A549 (cell line): Measurements from ENCODE around the gene IGF2BP3. TPM values are rescaled to one million over a fixed set of nuclear protein-coding genes. Genes with fewer than 3 reads are reported as not detected.

ENCODE experiments used
- ATAC-seq, 2 experiments: fragments of 200-7000 bp in 1 of 2; fragments of >200 bp in 1 of 2; cut with Nextera tagmentation in 1 of 2; cut with Tn5 transposase in 1 of 2; 3 replicates each; pipeline versions ENCODE4 v1.8.0 to v1.9.1; 2018 to 2020; ENCODE audit warnings: mild to moderate bottlenecking in 1 of 2, moderate library complexity in 1 of 2
- CTCF ChIA-PET: fragments of 300-600 bp; sonication (Branson Sonifier 250); formaldehyde crosslinking; extraction: SDS; loops from one replicate; lab custom pipeline; 2021; ENCODE audit warnings: antibody characterized with exemption, inconsistent platforms; lab: Yijun Ruan, JAX
- POLR2A ChIA-PET: fragments of 350-600 bp; formaldehyde crosslinking; extraction: SDS; loops from one replicate; lab custom pipeline; 2021; ENCODE audit warnings: antibody characterized with exemption, inconsistent platforms; lab: Yijun Ruan, JAX
- DNase-seq, 2 experiments: peaks; one replicate each; pipeline versions ENCODE4 v3.0.0 to v3.0.0-alpha.2; 2011 to 2016; ENCODE audit warnings: low read depth in 1 of 2, low spot score in 1 of 2
- FAIRE-seq: peaks from 2 replicates; lab custom pipeline; 2011; peaks lifted over from hg19 to GRCh38; lab: Jason Lieb, UNC
- H3K27ac ChIP-seq, 2 experiments: fragments of >200 bp; sonication (Bioruptor Twin); formaldehyde crosslinking; 3 replicates each; pipeline ENCODE4 v1.5.1; 2016 to 2017
- H3K4me1 ChIP-seq: fragments of >200 bp; sonication (Bioruptor Twin); formaldehyde crosslinking; 3 replicates; pipeline ENCODE4 v1.6.1; 2016
- H3K4me2 ChIP-seq: fragments of >200 bp; sonication (Bioruptor Twin); formaldehyde crosslinking; 3 replicates; pipeline ENCODE4 v1.6.1; 2016
- H3K4me3 ChIP-seq: fragments of >200 bp; sonication (Bioruptor Twin); formaldehyde crosslinking; 3 replicates; pipeline ENCODE4 v1.5.1; 2016
- H3K9me3 ChIP-seq: fragments of >200 bp; sonication (Bioruptor Twin); formaldehyde crosslinking; 3 replicates; pipeline ENCODE4 v1.6.1; 2016
- ATOH8 ChIP-seq: fragments of 250-450 bp; sonication (Bioruptor Pico); IDR thresholded peaks from 2 replicates; pipeline ENCODE4 v1.5.0; 2020; ENCODE audit warnings: low read depth, mild to moderate bottlenecking, moderate library complexity
- CEBPB ChIP-seq, 2 experiments: fragments of >200 bp in 1 of 2; sonication (Bioruptor Twin) in 1 of 2; formaldehyde crosslinking in 1 of 2; IDR thresholded peaks; 2 replicates each; pipeline ENCODE4 v1.6.1; 2012 to 2016
- CTCF ChIP-seq: fragments of >200 bp; sonication (Bioruptor Twin); formaldehyde crosslinking; IDR thresholded peaks from 3 replicates; pipeline ENCODE4 v1.5.1; 2016
- E2F6 ChIP-seq: IDR thresholded peaks from 2 replicates; pipeline ENCODE4 v1.6.1; 2012; ENCODE audit warnings: low read depth, borderline replicate concordance
- EHF ChIP-seq: fragments of 250-450 bp; sonication (Bioruptor Pico); IDR thresholded peaks from 2 replicates; pipeline ENCODE4 v1.5.0; 2020; ENCODE audit warnings: mild to moderate bottlenecking
- ELK1 ChIP-seq: fragments of 150-350 bp; IDR thresholded peaks from 2 replicates; pipeline ENCODE4 v1.6.1; 2014; ENCODE audit warnings: low read depth, mild to moderate bottlenecking, low read length
- FOSB ChIP-seq: fragments of 250-450 bp; sonication (Bioruptor Pico); IDR thresholded peaks from 2 replicates; pipeline ENCODE4 v1.5.0; 2020; ENCODE audit warnings: mild to moderate bottlenecking, moderate library complexity
- FOXS1 ChIP-seq: fragments of 250-450 bp; sonication (Bioruptor Pico); IDR thresholded peaks from 2 replicates; pipeline ENCODE4 v1.5.0; 2020; ENCODE audit warnings: mild to moderate bottlenecking, moderate library complexity
- GATA3 ChIP-seq: IDR thresholded peaks from 2 replicates; pipeline ENCODE4 v1.6.1; 2012; ENCODE audit warnings: borderline replicate concordance
- HOXB5 ChIP-seq: fragments of 250-450 bp; sonication (Bioruptor Pico); IDR thresholded peaks from 2 replicates; pipeline ENCODE4 v1.5.0; 2020; ENCODE audit warnings: mild to moderate bottlenecking, moderate library complexity
- JUNB ChIP-seq: fragments of >200 bp; sonication (Bioruptor Twin); formaldehyde crosslinking; IDR thresholded peaks from 2 replicates; pipeline ENCODE4 v1.6.1; 2016
- KDM5A ChIP-seq: fragments of 200-600 bp; sonication (generic); IDR thresholded peaks from 2 replicates; pipeline ENCODE4 v1.6.1; 2016; ENCODE audit warnings: antibody characterized with exemption, mild to moderate bottlenecking
- MAFK ChIP-seq: fragments of 450-650 bp; IDR thresholded peaks from 2 replicates; pipeline ENCODE4 v1.6.1; 2014; ENCODE audit not compliant: partially characterized antibody
- PHF8 ChIP-seq: fragments of 200-600 bp; sonication (generic); IDR thresholded peaks from 2 replicates; pipeline ENCODE4 v1.6.1; 2016; ENCODE audit warnings: low read depth, mild to moderate bottlenecking, antibody characterized with exemption, moderate library complexity, borderline replicate concordance
- RCOR1 ChIP-seq: fragments of 150-350 bp; IDR thresholded peaks from 2 replicates; pipeline ENCODE4 v1.6.1; 2014; ENCODE audit warnings: antibody characterized with exemption, low read length, low read depth
- REST ChIP-seq: fragments of 200-600 bp; sonication (generic); IDR thresholded peaks from 2 replicates; pipeline ENCODE4 v1.6.1; 2016; ENCODE audit warnings: antibody characterized with exemption, mild to moderate bottlenecking, moderate library complexity
- SREBF2 ChIP-seq: fragments of 450-650 bp; IDR thresholded peaks from 2 replicates; pipeline ENCODE4 v1.6.1; 2014; ENCODE audit warnings: mild to moderate bottlenecking, moderate library complexity
- USF2 ChIP-seq: fragments of 450-650 bp; IDR thresholded peaks from 2 replicates; pipeline ENCODE4 v1.6.1; 2014; ENCODE audit warnings: antibody characterized with exemption
- ZNF302 ChIP-seq: fragments of 250-450 bp; sonication (Bioruptor Pico); IDR thresholded peaks from 2 replicates; pipeline ENCODE4 v1.9.0; 2021; ENCODE audit warnings: inconsistent platforms, mild to moderate bottlenecking, moderate library complexity
- WGBS: methylation state at CpG from one replicate; pipeline ENCODE4 v1.1.6; 2017; ENCODE audit errors: missing lambda C conversion rate; 5-methylcytosine and 5-hydroxymethylcytosine counted together
- polyA plus RNA-seq, 4 experiments: library from polyadenylated mRNA; depleted of rRNA in 3 of 4; stranded (reverse); fragments of >200 nt; fragmentation: RNase III in 1 of 4; extraction: RNeasy Plus Mini Kit Qiagen cat#74134 plus additional on column Dnase treatment in 1 of 4; gene quantifications; 2 replicates in 3 of 4; 3 replicates in 1 of 4; pipeline ENCODE4 v1.2.3, GENCODE V29; 2011 to 2017

Gene IGF2BP3
- polyA plus RNA-seq, 2 of the 4 experiments (the other 2 are of a cell fraction): 26.7 to 62.0 TPM

- WGBS: 89% methylated on average over 6 of the region's 6 CpGs
- FAIRE-seq: no peak
- no peak overlapping the region for H3K4me2 ChIP-seq
- no peak for ATAC-seq
- no peak overlapping the region for H3K27ac ChIP-seq
- TF ChIP-seq JUNB (no peak), KDM5A (no peak), MAFK (no peak), HOXB5 (no peak), RCOR1 (no peak), CTCF (no peak), GATA3 (no peak), FOSB (CRISPR knock-in tag) (no peak), FOXS1 (CRISPR knock-in tag) (no peak), ELK1 (no peak), REST (no peak), USF2 (no peak), E2F6 (no peak), PHF8 (no peak), SREBF2 (no peak), ZNF302 (no peak), EHF (CRISPR knock-in tag) (no peak), CEBPB (IDR thresholded peaks at IDR 0.05) (no peak), ATOH8 (no peak)
- no peak overlapping the region for H3K4me3 ChIP-seq
- H3K4me1 ChIP-seq: peaks cover 5% of the 10 kb centered on the region; the same call in 1 of the 3 replicates
- ChIA-PET CTCF (interaction anchor here (1.6 to 1.9 kb wide), 2 partner anchors 32 to 36 kb away, joined by 4 to 8 read pairs; no protein-coding TSS in a partner anchor), POLR2A (interaction anchor here (1.9 kb wide), 1 partner anchor 10 kb away, joined by 7 read pairs; no protein-coding TSS in a partner anchor)
- no peaks in the 10 kb centered on the region for H3K9me3 ChIP-seq
- DNase-seq: no peak
These were observed 161.5 kb downstream of the IGF2BP3 start for GRCh38 chr7:23308754-23309153.
